Measurements from ENCODE around the gene ZDHHC21.

Gene ZDHHC21

GRCh38 chr9:14597171-14597799 lies 95.9 kb downstream of the ZDHHC21 start:
- TF ChIP-seq CTCF (conservative IDR thresholded peaks at IDR 0.05) = no peak
- no peak overlapping the region for H3K27ac ChIP-seq

GRCh38 chr9:14593406-14593805 lies 99.8 kb downstream of the ZDHHC21 start:
- no peak for TF ChIP-seq CTCF (conservative IDR thresholded peaks at IDR 0.05)
- H3K27ac ChIP-seq = no peak overlapping the region

GRCh38 chr9:14591411-14591810 lies 101.8 kb downstream of the ZDHHC21 start:
- H3K27ac ChIP-seq = no peak overlapping the region
- no peak for TF ChIP-seq CTCF (conservative IDR thresholded peaks at IDR 0.05)

DNA sequence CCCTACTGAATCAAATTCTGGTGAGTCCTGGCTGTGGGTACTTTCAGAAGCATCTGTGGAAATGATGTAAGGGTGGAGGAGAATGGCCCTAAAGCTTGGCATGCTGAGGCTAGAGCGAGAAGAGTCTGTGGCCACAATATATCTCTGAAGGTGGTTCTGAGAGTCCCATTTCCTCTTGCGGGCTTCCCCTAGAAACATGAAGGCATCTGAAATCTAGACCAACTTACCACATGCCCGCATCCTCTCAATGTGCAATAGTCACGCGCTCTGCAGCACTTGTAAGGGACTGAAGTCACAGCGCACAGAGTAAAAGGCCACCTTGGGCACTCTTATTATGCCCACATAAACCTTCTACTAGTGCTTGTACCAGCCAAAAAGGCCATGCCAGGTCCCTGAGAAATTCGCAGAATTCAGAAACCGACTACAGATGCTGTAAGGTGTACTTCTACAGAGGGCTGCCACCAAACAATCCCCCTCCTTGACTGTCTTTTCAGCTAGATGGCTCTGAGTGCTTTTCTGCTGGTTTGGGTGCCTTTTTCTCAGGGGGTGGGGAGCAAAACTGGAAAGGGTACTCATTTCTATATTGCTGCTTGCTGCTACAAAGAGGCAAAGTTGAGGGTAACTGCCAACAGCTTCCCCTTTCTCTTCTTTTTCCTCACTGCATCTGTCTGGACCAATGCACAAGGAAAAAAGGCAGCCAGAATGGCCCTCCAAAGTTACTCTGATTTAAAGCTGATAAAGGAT lies 107.3 kb downstream of the ZDHHC21 start:
- no peak overlapping the region for H3K27ac ChIP-seq
- TF ChIP-seq CTCF (conservative IDR thresholded peaks at IDR 0.05) = no peak

- H3K27ac ChIP-seq = no peak overlapping the region
- TF ChIP-seq CTCF (conservative IDR thresholded peaks at IDR 0.05) = no peak
Measured at GRCh38 chr9:14584571-14584970, 108.7 kb downstream of the ZDHHC21 start.

DNA sequence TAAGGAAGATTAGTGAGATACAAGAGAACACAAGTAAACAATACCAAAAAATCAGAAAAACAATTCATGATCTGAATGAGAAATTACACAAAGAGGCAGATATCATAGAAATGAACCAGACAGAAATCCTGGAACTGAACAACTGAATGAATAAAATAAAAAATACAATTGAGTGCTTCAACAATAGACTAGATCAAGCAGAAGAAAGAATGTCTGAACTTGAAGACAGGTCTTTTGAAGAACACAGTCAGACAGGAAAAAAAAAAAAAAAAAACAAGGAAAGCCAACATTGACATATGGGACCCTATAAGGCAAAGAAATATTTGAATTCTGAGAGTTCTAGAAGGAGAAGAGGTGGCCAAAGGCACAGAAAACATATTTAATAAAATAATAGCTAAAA lies 115.2 kb downstream of the ZDHHC21 start:
- TF ChIP-seq CTCF (conservative IDR thresholded peaks at IDR 0.05) = no peak
- no peak overlapping the region for H3K27ac ChIP-seq

DNA sequence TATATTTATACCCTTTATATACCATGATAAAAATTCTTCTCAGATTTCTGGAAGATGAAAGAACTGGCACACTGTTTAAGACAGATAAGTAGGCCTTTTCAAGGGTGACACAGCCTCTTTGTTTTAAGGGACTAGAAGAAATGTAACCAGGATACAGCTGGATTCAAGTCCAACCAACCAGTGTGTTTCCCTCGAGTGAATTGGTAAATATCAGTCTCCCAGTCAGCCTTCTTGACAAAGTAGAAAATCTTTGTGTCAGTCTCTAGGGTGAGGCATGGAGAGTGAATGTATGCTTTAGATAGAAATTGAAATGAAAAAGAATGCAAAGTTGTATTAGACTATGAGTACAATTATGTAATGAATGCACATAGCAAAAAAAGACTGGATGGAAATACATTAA lies 119.1 kb downstream of the ZDHHC21 start:
- no peak overlapping the region for H3K27ac ChIP-seq
- no peak for TF ChIP-seq CTCF (conservative IDR thresholded peaks at IDR 0.05)

Measured in VCaP (cell line).